MCF 10A (cell line): Measurements from ENCODE around the gene FCHO1. TPM values are rescaled to one million over a fixed set of nuclear protein-coding genes. Genes with fewer than 3 reads are reported as not detected.

Experiments
- BruUV-seq: library from RNA; stranded (reverse); fragments of 400-500 nt; replicated peaks from 2 replicates; lab custom pipeline; 2021; lab: Mats Ljungman, UMichigan
- CTCF ChIA-PET: fragments of 300-600 bp; sonication (Branson Sonifier 250); formaldehyde crosslinking; extraction: SDS; loops from one replicate; lab custom pipeline; 2021; ENCODE audit warnings: antibody characterized with exemption, inconsistent platforms; lab: Yijun Ruan, JAX
- POLR2A ChIA-PET: fragments of 300-600, 350-650 bp; sonication (Branson Sonifier 250); formaldehyde crosslinking; extraction: SDS; loops from one replicate; lab custom pipeline; 2020; ENCODE audit warnings: antibody characterized with exemption, inconsistent platforms; lab: Yijun Ruan, JAX
- DNase-seq: peaks from one replicate; pipeline ENCODE4 v3.0.0-alpha.2; 2018; ENCODE audit not compliant: unreplicated experiment
- H3K27ac Mint-ChIP-seq: one replicate; pipeline ENCODE4 v1.8.0; 2022; ENCODE audit warnings: mild to moderate bottlenecking, low read depth, mixed read lengths; ENCODE audit not compliant: unreplicated experiment
- H3K27me3 Mint-ChIP-seq: one replicate; pipeline ENCODE4 v1.8.0; 2022; ENCODE audit warnings: mixed read lengths; ENCODE audit not compliant: insufficient read depth, unreplicated experiment
- H3K36me3 Mint-ChIP-seq: one replicate; pipeline ENCODE4 v1.8.0; 2022; ENCODE audit warnings: mild to moderate bottlenecking, moderate library complexity, mixed read lengths; ENCODE audit not compliant: insufficient read depth, unreplicated experiment
- H3K4me1 Mint-ChIP-seq: one replicate; pipeline ENCODE4 v1.8.0; 2022; ENCODE audit warnings: mixed read lengths; ENCODE audit not compliant: insufficient read depth, unreplicated experiment
- H3K4me3 Mint-ChIP-seq: one replicate; pipeline ENCODE4 v1.8.0; 2022; ENCODE audit warnings: mild to moderate bottlenecking, moderate library complexity, mixed read lengths; ENCODE audit not compliant: unreplicated experiment
- H3K9me3 Mint-ChIP-seq: one replicate; pipeline ENCODE4 v1.8.0; 2022; ENCODE audit warnings: mixed read lengths; ENCODE audit not compliant: unreplicated experiment
- intact Hi-C: fragments of 100-400 bp; cut with micrococcal nuclease; formaldehyde crosslinking; loops from 2 replicates; pipeline ENCODE4 v1.14.1; 2022
- total RNA-seq: library from RNA; stranded (reverse); gene quantifications from 2 replicates; pipeline ENCODE4 v1.2.3, GENCODE V29; 2022
- TF ChIP-seq, protein P1 (sequence below): fragments of 200-600 bp; IDR thresholded peaks from one replicate; pipeline ENCODE4 v1.8.0; 2022; ENCODE audit warnings: antibody characterized with exemption, mild to moderate bottlenecking; ENCODE audit not compliant: unreplicated experiment

The FCHO1 gene
- total RNA-seq, 1 experiment from 2014 or later = 0.23 TPM

DNA sequence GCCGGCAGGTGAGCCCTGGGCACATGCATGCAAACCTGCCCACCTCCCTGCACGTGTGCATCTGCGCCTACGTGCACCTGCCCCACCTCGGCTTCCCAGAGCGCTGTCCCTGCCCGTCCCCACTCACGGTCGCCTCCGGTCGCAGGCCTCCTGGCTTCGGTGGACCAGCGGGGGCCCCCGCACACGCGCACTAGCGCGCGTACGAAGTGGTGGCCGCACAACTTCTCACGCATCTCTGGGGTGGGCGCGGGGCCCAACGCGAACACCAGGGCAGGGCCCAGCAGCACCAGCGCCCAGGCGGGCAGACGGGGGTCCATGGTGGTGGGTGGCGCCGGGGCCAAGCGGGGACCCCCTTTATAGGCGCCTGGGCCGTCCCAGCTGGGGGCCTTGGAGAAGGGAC lies 69.9 kb downstream of the FCHO1 start, which contains the start of gene INSL3:
Gene INSL3, minus strand, starts transcription at position 330 of the 400 bp plus-strand sequence. Its CDS starts 13 bp downstream, at position 317.
- DNase-seq = no peak
- peaks cover 13% of the 10 kb centered on the region for H3K27me3 Mint-ChIP-seq
- BruUV-seq = no TSS peak
- no peak within 1 kb of the TSS for H3K4me3 Mint-ChIP-seq
- TF ChIP-seq, protein P1, sequence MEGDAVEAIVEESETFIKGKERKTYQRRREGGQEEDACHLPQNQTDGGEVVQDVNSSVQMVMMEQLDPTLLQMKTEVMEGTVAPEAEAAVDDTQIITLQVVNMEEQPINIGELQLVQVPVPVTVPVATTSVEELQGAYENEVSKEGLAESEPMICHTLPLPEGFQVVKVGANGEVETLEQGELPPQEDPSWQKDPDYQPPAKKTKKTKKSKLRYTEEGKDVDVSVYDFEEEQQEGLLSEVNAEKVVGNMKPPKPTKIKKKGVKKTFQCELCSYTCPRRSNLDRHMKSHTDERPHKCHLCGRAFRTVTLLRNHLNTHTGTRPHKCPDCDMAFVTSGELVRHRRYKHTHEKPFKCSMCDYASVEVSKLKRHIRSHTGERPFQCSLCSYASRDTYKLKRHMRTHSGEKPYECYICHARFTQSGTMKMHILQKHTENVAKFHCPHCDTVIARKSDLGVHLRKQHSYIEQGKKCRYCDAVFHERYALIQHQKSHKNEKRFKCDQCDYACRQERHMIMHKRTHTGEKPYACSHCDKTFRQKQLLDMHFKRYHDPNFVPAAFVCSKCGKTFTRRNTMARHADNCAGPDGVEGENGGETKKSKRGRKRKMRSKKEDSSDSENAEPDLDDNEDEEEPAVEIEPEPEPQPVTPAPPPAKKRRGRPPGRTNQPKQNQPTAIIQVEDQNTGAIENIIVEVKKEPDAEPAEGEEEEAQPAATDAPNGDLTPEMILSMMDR = no peak
- no peaks in the 10 kb centered on the region for H3K9me3 Mint-ChIP-seq
- no peaks in the 10 kb centered on the region for H3K36me3 Mint-ChIP-seq
- H3K4me1 Mint-ChIP-seq = no peaks in the 10 kb centered on the region
- no peak within 1 kb of the TSS for H3K27ac Mint-ChIP-seq
- CTCF ChIA-PET = no interaction called here
- POLR2A ChIA-PET = no interaction called here
- intact Hi-C loops = no loop called here

DNA sequence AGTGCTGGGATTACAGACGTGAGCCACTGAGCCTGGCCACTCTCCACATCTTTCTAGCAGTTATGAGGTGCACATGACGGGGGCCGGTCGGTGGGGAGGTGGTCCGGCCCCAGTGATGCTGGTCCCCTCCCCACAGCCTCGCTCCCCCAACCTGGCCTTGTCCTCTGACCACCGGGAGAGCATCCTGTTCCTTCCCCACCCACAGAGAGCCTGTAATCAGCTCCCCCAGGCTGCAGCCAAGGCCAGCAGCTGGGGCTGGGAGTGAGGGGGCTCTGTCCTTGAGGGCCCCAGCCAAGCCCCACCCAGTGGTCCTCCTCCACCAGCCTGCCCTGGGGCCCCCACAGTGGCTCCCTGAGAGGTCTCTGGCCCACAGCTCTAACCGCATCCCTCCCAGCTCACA lies 73.1 kb downstream of the FCHO1 start:
- no peaks in the 10 kb centered on the region for H3K9me3 Mint-ChIP-seq
- no peak for DNase-seq
- TF ChIP-seq, protein P1 = no peak
- no peaks in the 10 kb centered on the region for H3K36me3 Mint-ChIP-seq
- CTCF ChIA-PET = interaction anchor here (0.6 kb wide), 1 partner anchor 439 kb away, joined by 3 read pairs; no protein-coding TSS in a partner anchor
- H3K27me3 Mint-ChIP-seq = peaks cover 13% of the 10 kb centered on the region
- H3K27ac Mint-ChIP-seq = no peak overlapping the region
- H3K4me3 Mint-ChIP-seq = no peak overlapping the region
- H3K4me1 Mint-ChIP-seq = peaks cover 7% of the 10 kb centered on the region
- intact Hi-C loops = no loop called here
- POLR2A ChIA-PET = no interaction called here
- BruUV-seq = no TSS peak

DNA sequence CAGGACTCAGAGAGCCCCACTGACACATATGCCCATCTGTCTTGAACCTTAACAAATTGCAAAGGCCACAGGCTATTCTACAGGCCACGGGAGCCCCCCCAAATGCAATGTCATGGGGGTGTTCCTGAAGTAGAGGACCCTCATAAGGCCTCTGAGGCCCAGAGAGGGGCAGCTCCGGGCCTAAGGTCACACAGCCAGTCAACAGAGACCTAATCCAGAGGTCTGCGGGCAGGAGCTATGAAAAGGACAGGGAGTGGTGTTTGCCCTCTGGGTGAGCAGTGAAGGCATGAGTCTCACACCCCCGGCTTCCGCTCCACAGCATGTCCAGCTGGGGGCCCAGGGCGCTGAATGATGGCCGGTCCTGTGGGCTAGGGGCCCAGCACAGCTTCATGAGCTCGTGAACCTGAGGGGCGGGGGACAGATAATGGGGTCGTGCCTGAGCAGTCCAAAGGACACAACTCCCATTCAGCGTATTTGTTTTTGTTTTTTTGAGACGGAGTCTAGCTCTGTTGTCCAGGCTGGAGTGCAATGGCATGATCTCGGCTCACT lies 75.3 kb downstream of the FCHO1 start:
- TF ChIP-seq, protein P1 = no peak
- DNase-seq = no peak
- H3K9me3 Mint-ChIP-seq = no peaks in the 10 kb centered on the region
- CTCF ChIA-PET = interaction anchor here (0.7 to 1.4 kb wide), 2 partner anchors 29 to 42 kb away, joined by 3 to 4 read pairs; no protein-coding TSS in a partner anchor
- no peak overlapping the region for H3K4me3 Mint-ChIP-seq
- intact Hi-C loops = no loop called here
- POLR2A ChIA-PET = interaction anchor here (0.6 kb wide), 1 partner anchor 34 kb away, joined by 6 read pairs; no protein-coding TSS in a partner anchor
- no TSS peak for BruUV-seq
- H3K27me3 Mint-ChIP-seq = peaks cover 13% of the 10 kb centered on the region
- peaks cover 7% of the 10 kb centered on the region for H3K4me1 Mint-ChIP-seq
- H3K36me3 Mint-ChIP-seq = no peaks in the 10 kb centered on the region
- H3K27ac Mint-ChIP-seq = no peak overlapping the region

DNA sequence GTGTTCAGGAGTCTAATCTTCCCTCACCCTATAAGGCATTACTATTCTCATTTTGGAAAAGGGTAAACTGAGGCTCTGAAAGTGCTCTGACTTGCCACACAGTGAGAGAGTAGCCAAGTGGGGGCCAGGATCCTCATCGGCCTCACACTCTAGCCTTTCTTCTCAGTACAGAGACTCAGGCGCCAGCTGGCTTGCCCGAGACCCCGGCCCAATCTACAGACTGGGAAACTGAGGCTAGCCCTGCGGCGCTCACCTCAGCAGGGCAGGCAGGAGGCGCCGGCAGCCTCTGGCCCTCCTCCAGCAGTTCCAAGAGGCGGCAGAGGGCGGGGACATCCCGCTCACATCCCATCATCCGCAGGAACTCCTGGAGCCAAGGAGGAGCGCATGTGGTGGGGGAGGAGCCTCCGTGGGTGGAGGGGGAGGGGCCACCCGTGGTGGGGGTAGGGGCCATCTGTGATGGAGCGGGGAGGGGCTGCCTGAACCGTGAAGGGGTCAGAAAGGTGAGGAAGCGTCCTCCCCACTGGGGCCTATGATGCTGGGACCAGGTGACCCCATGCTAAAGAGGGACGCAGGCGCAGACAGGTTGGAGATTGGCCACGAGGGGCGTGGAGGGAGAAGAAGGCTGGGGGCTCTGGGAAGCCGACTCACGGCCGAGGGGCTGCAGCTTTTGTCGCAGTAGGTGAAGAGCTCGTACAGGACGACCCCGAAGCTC lies 78.7 kb downstream of the FCHO1 start:
- intact Hi-C loops = no loop called here
- Mint-ChIP-seq H3K9me3 (no peaks in the 10 kb centered on the region), H3K27ac (no peak overlapping the region), H3K27me3 (no peaks in the 10 kb centered on the region), H3K4me3 (no peak overlapping the region), H3K36me3 (no peaks in the 10 kb centered on the region), H3K4me1 (peaks cover 7% of the 10 kb centered on the region)
- BruUV-seq = no TSS peak
- no peak for DNase-seq
- ChIA-PET CTCF (interaction anchor here (0.6 kb wide), 1 partner anchor 108 kb away, joined by 3 read pairs; no protein-coding TSS in a partner anchor), POLR2A (interaction anchor here (0.6 to 0.7 kb wide), 2 partner anchors 104 to 353 kb away, joined by 3 read pairs; no protein-coding TSS in a partner anchor)
- TF ChIP-seq, protein P1 = no peak
